ENCODE measurements around the gene PDE4D.

Gene PDE4D

GRCh38 chr5:59622848-59623247 is 270.7 kb downstream of the PDE4D start:
- Histone ChIP-seq H3K4me1 (ENCODE audit: insufficient read depth, low read length) (peaks cover 6% of the 10 kb centered on the region; the same call in 1 of the 2 replicates), H3K9ac (ENCODE audit: low read depth, low read length) (no peak overlapping the region), H3K36me3 (ENCODE audit: insufficient read depth, low read length) (no peaks in the 10 kb centered on the region), H3K9me3 (ENCODE audit: control insufficient read depth, insufficient read depth, low read length) (0 out of 2 replicates have a peak, but pooled peaks cover under 1% of the 10 kb centered on the region)

DNA sequence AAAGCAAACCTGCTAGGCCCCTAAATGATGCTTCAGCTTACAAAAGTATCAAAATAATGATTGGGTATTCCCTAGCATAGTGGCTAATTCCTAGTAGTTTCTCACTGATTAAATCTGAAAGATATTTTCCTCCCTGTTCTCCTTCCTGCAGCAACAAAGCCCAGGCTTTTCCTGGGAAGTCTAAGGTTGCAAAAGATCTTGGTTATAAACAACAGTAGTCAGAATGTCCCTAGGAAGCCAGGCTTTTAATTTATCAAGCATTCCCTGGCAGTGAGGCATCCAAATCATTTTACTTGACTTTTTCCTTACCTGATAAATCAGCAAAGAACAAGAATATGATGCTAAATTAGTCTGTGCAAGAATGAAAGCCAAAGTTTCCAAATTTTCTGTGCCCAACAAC is 272.0 kb downstream of the PDE4D start:
- Histone ChIP-seq H3K36me3 (ENCODE audit: insufficient read depth, low read length) (no peaks in the 10 kb centered on the region), H3K4me1 (ENCODE audit: insufficient read depth, low read length) (peaks cover 6% of the 10 kb centered on the region; the same call in 1 of the 2 replicates), H3K9ac (ENCODE audit: low read depth, low read length) (no peak overlapping the region), H3K9me3 (ENCODE audit: control insufficient read depth, insufficient read depth, low read length) (no peaks in the 10 kb centered on the region)

DNA sequence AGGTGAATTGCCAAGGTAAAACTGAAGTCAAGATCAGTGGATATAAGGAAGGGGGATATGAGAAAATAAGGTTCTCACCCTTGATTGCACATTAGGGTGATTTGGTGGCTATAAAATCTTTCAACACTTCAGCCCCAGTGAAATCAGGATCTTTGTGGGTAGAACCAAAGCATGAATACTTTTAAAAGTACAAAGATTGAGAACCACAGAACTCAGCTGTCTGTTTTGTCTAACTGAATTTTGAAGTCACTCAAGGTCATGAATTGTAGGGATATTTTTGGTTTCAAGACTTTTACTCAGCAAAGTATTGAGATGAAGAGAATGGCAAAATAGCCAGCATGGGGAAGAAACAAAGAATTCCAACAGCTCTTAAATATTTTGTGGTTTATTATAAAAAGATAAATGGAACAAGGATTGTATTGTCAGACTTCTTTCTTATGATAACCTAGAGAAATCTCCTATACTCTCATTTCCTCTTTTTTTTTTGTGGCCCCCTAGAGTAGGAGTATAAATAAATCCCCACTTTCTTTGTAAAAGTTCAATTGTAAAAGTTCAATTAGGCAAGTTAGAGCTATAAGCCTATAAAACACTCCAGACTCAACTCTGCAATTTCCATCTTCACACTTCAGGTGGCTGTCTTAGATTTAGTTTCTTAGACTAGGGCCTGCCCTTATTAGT is 272.9 kb downstream of the PDE4D start:
- Histone ChIP-seq H3K9ac (ENCODE audit: low read depth, low read length) (no peak overlapping the region), H3K36me3 (ENCODE audit: insufficient read depth, low read length) (no peaks in the 10 kb centered on the region), H3K4me1 (ENCODE audit: insufficient read depth, low read length) (peaks cover 6% of the 10 kb centered on the region; the same call in 1 of the 2 replicates), H3K9me3 (ENCODE audit: control insufficient read depth, insufficient read depth, low read length) (no peaks in the 10 kb centered on the region)

DNA sequence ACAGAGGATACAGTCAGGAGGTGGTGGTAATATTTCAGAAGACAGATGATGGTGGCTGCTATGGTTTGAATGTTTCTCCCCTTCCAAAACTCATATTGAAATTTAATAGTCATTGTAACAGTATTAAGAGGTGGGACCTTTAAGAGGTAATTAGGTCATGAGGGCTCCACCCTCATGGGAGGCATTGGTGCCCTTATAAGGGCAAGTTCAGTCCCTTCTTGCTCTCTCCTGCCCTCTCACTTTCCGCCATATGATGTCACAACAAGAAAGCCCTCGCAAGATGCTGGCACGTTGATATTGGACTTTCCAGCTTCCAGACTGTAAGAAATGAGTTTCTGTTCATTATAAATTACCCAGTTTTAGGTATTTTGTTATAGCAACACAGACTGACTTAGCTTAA is 274.9 kb downstream of the PDE4D start:
- H3K4me1 ChIP-seq (ENCODE audit: insufficient read depth, low read length) = peaks cover 14% of the 10 kb centered on the region; the same call in 1 of the 2 replicates
- no peaks in the 10 kb centered on the region for H3K36me3 ChIP-seq (ENCODE audit: insufficient read depth, low read length)
- H3K9ac ChIP-seq (ENCODE audit: low read depth, low read length) = no peak overlapping the region
- no peaks in the 10 kb centered on the region for H3K9me3 ChIP-seq (ENCODE audit: control insufficient read depth, insufficient read depth, low read length)

DNA sequence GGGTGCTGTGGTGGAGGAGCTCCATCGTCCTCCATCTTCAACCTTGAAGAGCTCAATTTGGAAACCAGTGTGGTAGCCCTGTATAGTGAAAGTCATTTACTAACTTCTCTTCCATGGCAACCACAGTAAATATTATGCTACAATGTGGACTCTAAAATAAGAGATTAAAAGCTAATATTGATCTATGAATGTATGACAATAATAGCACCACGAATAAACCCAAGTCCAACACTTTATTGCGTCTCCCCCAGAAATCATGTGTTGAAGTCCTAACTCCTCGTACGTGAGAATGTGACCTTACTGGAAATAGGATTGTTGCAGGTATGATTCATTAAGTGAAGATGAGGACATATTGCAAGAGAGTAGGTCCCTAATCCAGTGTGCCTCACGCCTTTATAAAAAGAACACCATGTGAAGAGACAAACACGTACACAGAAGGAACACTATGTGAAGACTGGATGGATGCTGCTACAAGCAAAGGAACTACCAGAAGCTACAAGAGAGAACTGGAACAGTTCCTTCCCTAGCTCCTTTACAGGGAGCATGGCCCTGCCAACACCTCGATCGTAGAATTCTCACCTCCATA is 276.2 kb downstream of the PDE4D start:
- Histone ChIP-seq H3K36me3 (ENCODE audit: insufficient read depth, low read length) (no peaks in the 10 kb centered on the region), H3K9ac (ENCODE audit: low read depth, low read length) (no peak overlapping the region), H3K4me1 (ENCODE audit: insufficient read depth, low read length) (peaks cover 14% of the 10 kb centered on the region; the same call in 1 of the 2 replicates), H3K9me3 (ENCODE audit: control insufficient read depth, insufficient read depth, low read length) (no peaks in the 10 kb centered on the region)

- Histone ChIP-seq H3K9ac (ENCODE audit: low read depth, low read length) (no peak overlapping the region), H3K4me1 (ENCODE audit: insufficient read depth, low read length) (peaks cover 14% of the 10 kb centered on the region; the same call in 1 of the 2 replicates), H3K9me3 (ENCODE audit: control insufficient read depth, insufficient read depth, low read length) (no peaks in the 10 kb centered on the region), H3K36me3 (ENCODE audit: insufficient read depth, low read length) (no peaks in the 10 kb centered on the region)
These were observed 277.1 kb downstream of the PDE4D start for GRCh38 chr5:59616413-59616812.

DNA sequence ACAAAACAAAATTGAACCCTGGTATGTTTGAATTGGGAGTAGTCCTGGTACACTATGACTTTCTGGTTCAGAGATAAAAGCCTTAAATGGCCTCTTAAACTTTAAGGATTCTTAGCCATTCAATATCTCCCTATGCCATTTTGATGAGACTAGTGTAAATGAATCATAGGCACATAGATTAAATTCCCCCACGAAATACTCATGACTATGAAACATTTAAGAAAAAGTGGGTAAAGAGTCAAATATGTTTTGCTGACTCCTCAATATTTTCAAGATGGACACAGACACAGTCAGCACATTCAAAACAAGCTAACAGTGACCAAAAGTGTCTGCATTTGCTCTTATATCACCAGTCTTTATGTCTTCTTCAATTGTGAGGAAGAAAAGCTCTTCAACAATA is 278.3 kb downstream of the PDE4D start:
- H3K9ac ChIP-seq (ENCODE audit: low read depth, low read length) = no peak overlapping the region
- peaks cover 14% of the 10 kb centered on the region; the same call in 1 of the 2 replicates for H3K4me1 ChIP-seq (ENCODE audit: insufficient read depth, low read length)
- H3K9me3 ChIP-seq (ENCODE audit: control insufficient read depth, insufficient read depth, low read length) = no peaks in the 10 kb centered on the region
- no peaks in the 10 kb centered on the region for H3K36me3 ChIP-seq (ENCODE audit: insufficient read depth, low read length)

DNA sequence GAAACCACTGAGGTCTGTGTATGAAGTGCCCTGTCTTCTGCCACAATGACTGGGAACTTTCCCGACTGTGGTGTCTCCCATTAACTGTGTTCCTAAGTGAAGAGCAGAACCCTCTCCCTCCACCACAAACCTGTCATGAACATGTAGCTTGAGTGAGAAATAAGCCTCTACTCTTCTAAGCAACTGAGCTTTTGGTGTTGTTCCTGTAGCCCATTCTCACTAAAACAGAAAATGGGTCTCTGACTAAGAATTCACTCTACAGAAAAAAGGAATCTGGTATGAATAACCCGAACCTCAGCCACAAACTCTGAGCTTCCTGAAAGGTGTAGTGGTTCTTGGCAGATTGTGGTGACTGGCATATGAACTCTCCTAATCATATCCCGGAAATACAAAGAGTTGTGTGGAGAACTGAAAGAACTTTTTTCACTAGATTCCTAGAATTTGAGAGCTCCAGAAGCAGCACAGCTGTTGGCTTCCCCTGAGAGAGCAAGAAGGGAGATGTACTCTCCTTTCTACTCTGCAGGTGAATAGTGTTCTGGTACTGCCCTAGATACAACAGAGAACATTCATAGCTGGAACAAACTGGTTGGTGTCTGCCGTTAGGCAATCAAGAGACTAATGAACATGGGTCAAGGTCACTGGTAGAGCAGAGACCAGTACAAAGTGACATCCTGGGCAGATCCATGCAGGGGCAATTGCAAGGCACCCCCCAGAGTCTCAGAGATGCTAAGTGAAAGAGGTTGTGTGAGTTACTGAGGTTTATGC is 283.8 kb downstream of the PDE4D start:
- no peaks in the 10 kb centered on the region for H3K9me3 ChIP-seq (ENCODE audit: control insufficient read depth, insufficient read depth, low read length)
- H3K36me3 ChIP-seq (ENCODE audit: insufficient read depth, low read length) = no peaks in the 10 kb centered on the region
- no peak overlapping the region for H3K9ac ChIP-seq (ENCODE audit: low read depth, low read length)
- peaks cover 3% of the 10 kb centered on the region; the same call in 1 of the 2 replicates for H3K4me1 ChIP-seq (ENCODE audit: insufficient read depth, low read length)

GRCh38 chr5:59608745-59609144 is 284.8 kb downstream of the PDE4D start:
- Histone ChIP-seq H3K36me3 (ENCODE audit: insufficient read depth, low read length) (no peaks in the 10 kb centered on the region), H3K9me3 (ENCODE audit: control insufficient read depth, insufficient read depth, low read length) (no peaks in the 10 kb centered on the region), H3K9ac (ENCODE audit: low read depth, low read length) (no peak overlapping the region), H3K4me1 (ENCODE audit: insufficient read depth, low read length) (peaks cover 3% of the 10 kb centered on the region; the same call in 1 of the 2 replicates)

GRCh38 chr5:59607138-59607765 is 286.3 kb downstream of the PDE4D start:
- H3K36me3 ChIP-seq (ENCODE audit: insufficient read depth, low read length) = no peaks in the 10 kb centered on the region
- H3K4me1 ChIP-seq (ENCODE audit: insufficient read depth, low read length) = peaks cover 3% of the 10 kb centered on the region; the same call in 1 of the 2 replicates
- H3K9ac ChIP-seq (ENCODE audit: low read depth, low read length) = no peak overlapping the region
- H3K9me3 ChIP-seq (ENCODE audit: control insufficient read depth, insufficient read depth, low read length) = no peaks in the 10 kb centered on the region

DNA sequence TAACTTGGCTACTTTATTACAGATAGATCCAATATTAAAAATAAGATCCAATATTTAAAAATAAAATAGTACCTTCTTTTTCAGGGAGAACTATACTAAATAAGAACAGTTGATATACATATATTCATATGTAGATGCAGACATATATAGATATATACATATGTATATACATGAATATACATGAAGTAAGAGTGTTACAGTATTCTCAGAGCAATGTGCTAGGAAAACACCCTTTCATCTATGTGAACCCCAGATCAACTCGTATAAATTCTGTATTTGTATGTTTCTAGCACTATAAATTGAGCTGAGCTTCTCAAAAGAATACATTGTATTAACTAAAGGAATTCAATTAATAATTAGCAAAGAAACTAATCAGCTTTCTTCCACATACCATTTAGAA is 287.6 kb downstream of the PDE4D start:
- H3K9ac ChIP-seq (ENCODE audit: low read depth, low read length) = no peak overlapping the region
- H3K36me3 ChIP-seq (ENCODE audit: insufficient read depth, low read length) = no peaks in the 10 kb centered on the region
- H3K9me3 ChIP-seq (ENCODE audit: control insufficient read depth, insufficient read depth, low read length) = no peaks in the 10 kb centered on the region
- peaks cover 3% of the 10 kb centered on the region; the same call in 1 of the 2 replicates for H3K4me1 ChIP-seq (ENCODE audit: insufficient read depth, low read length)

- Histone ChIP-seq H3K9ac (ENCODE audit: low read depth, low read length) (no peak overlapping the region), H3K36me3 (ENCODE audit: insufficient read depth, low read length) (no peaks in the 10 kb centered on the region), H3K9me3 (ENCODE audit: control insufficient read depth, insufficient read depth, low read length) (no peaks in the 10 kb centered on the region), H3K4me1 (ENCODE audit: insufficient read depth, low read length) (peaks cover 3% of the 10 kb centered on the region; the same call in 1 of the 2 replicates)
These were observed 289.4 kb downstream of the PDE4D start for GRCh38 chr5:59604111-59604510.

GRCh38 chr5:59600998-59601397 is 292.5 kb downstream of the PDE4D start:
- Histone ChIP-seq H3K9me3 (ENCODE audit: control insufficient read depth, insufficient read depth, low read length) (no peaks in the 10 kb centered on the region), H3K9ac (ENCODE audit: low read depth, low read length) (no peak overlapping the region), H3K4me1 (ENCODE audit: insufficient read depth, low read length) (peaks cover 15% of the 10 kb centered on the region), H3K36me3 (ENCODE audit: insufficient read depth, low read length) (no peaks in the 10 kb centered on the region)

DNA sequence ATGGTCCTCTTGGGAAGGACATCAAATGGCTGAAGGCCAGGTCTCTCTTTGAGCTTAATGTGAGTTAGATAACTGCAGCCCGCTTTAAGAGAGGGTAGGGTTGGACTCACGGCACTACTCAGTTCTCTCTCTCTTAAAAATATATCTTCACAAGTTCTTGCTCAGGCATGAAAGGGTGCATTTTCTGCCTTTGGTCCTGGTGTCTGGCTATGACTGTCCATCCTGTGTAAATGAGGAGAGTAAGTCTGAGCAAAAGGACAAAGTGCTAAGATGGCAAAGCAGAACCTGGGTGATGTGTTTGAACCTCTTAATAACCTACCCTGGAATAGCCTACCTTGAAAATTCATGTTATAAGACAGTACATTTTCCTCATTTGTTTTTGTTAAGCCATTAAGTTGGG is 293.4 kb downstream of the PDE4D start:
- no peak overlapping the region for H3K9ac ChIP-seq (ENCODE audit: low read depth, low read length)
- H3K9me3 ChIP-seq (ENCODE audit: control insufficient read depth, insufficient read depth, low read length) = no peaks in the 10 kb centered on the region
- H3K4me1 ChIP-seq (ENCODE audit: insufficient read depth, low read length) = peaks cover 15% of the 10 kb centered on the region

More for the DNA sequence above, 293.4 kb downstream of the PDE4D start:
- H3K36me3 ChIP-seq (ENCODE audit: insufficient read depth, low read length) = no peaks in the 10 kb centered on the region

Data from ES-I3 (cell line).